H9 (cell line): Measurements from ENCODE around the gene MRTFA. TPM values are rescaled to one million over a fixed set of nuclear protein-coding genes. Genes with fewer than 3 reads are reported as not detected.

Source experiments
- DNase-seq: peaks from one replicate; pipeline ENCODE4 v3.0.0-alpha.2; 2017
- H2AFZ ChIP-seq: one replicate; pipeline ENCODE4 v1.6.1; 2013; ENCODE audit warnings: mild to moderate bottlenecking, low read length, control low read depth, moderate library complexity
- H2AK5ac ChIP-seq: 2 replicates; pipeline ENCODE4 v1.6.1; 2013; ENCODE audit warnings: low read length, control low read depth, mixed read lengths; ENCODE audit not compliant: insufficient read length
- H2BK120ac ChIP-seq: one replicate; pipeline ENCODE4 v1.6.1; 2013; ENCODE audit warnings: low read depth, mild to moderate bottlenecking, low read length, control low read depth, inconsistent platforms; ENCODE audit not compliant: poor library complexity, severe bottlenecking
- H2BK12ac ChIP-seq: 2 replicates; pipeline ENCODE4 v1.6.1; 2013; ENCODE audit warnings: low read length, control low read depth, mixed read lengths, low read depth; ENCODE audit not compliant: insufficient read length
- H2BK15ac ChIP-seq: 2 replicates; pipeline ENCODE4 v1.6.1; 2013; ENCODE audit warnings: low read depth, low read length, control low read depth
- H2BK20ac ChIP-seq: one replicate; pipeline ENCODE4 v1.6.1; 2013; ENCODE audit warnings: low read depth, mild to moderate bottlenecking, low read length, control low read depth, inconsistent platforms; ENCODE audit not compliant: poor library complexity, severe bottlenecking
- H2BK5ac ChIP-seq: 2 replicates; pipeline ENCODE4 v1.6.1; 2013; ENCODE audit warnings: low read length, control low read depth, mixed read lengths; ENCODE audit not compliant: insufficient read length
- H3K14ac ChIP-seq: 2 replicates; pipeline ENCODE4 v1.6.1; 2013; ENCODE audit warnings: low read length, control low read depth; ENCODE audit not compliant: insufficient read depth
- H3K18ac ChIP-seq: 2 replicates; pipeline ENCODE4 v1.6.1; 2013; ENCODE audit warnings: low read depth, mild to moderate bottlenecking, mixed read lengths, low read length, control low read depth; ENCODE audit not compliant: insufficient read length
- H3K23ac ChIP-seq: 2 replicates; pipeline ENCODE4 v1.6.1; 2013; ENCODE audit warnings: low read length, control low read depth, mixed read lengths, low read depth; ENCODE audit not compliant: insufficient read length
- H3K23me2 ChIP-seq: 2 replicates; pipeline ENCODE4 v1.6.1; 2013; ENCODE audit warnings: low read depth, mild to moderate bottlenecking, mixed read lengths, low read length, control low read depth; ENCODE audit not compliant: insufficient read length, poor library complexity, severe bottlenecking
- H3K27ac ChIP-seq: 2 replicates; pipeline ENCODE4 v1.5.1; 2013; ENCODE audit warnings: low read length, control low read depth, mixed read lengths, low read depth; ENCODE audit not compliant: insufficient read length
- H3K27me3 ChIP-seq: 2 replicates; pipeline ENCODE4 v1.6.1; 2013; ENCODE audit warnings: low read length, control low read depth, inconsistent platforms; ENCODE audit not compliant: insufficient read depth
- H3K4ac ChIP-seq: 2 replicates; pipeline ENCODE4 v1.6.1; 2013; ENCODE audit warnings: low read depth, mild to moderate bottlenecking, control low read depth, inconsistent platforms, low read length, moderate library complexity
- H3K4me1 ChIP-seq: 2 replicates; pipeline ENCODE4 v1.6.1; 2013; ENCODE audit warnings: low read length, control low read depth, inconsistent platforms; ENCODE audit not compliant: insufficient read depth
- H3K4me2 ChIP-seq: 2 replicates; pipeline ENCODE4 v1.6.1; 2013; ENCODE audit warnings: low read length, control low read depth, mixed read lengths; ENCODE audit not compliant: insufficient read length, insufficient read depth
- H3K56ac ChIP-seq: 2 replicates; pipeline ENCODE4 v1.6.1; 2013; ENCODE audit warnings: low read depth, mild to moderate bottlenecking, mixed read lengths, low read length, control low read depth; ENCODE audit not compliant: insufficient read length
- H3K79me1 ChIP-seq: 2 replicates; pipeline ENCODE4 v1.6.1; 2013; ENCODE audit warnings: low read depth, mild to moderate bottlenecking, moderate library complexity, low read length, control low read depth, inconsistent platforms; ENCODE audit not compliant: insufficient read depth, poor library complexity, severe bottlenecking
- H3K79me2 ChIP-seq: 2 replicates; pipeline ENCODE4 v1.6.1; 2013; ENCODE audit warnings: low read length, control low read depth, inconsistent platforms; ENCODE audit not compliant: insufficient read depth
- H3K9ac ChIP-seq: 2 replicates; pipeline ENCODE4 v1.6.1; 2013; ENCODE audit warnings: low read length, control low read depth, mixed read lengths; ENCODE audit not compliant: insufficient read length; ENCODE audit errors: extremely low read depth
- H3K9me3 ChIP-seq: one replicate; pipeline ENCODE4 v1.6.1; 2013; ENCODE audit warnings: low read depth, low read length, inconsistent platforms; ENCODE audit not compliant: control insufficient read depth
- H3T11ph ChIP-seq: one replicate; pipeline ENCODE4 v1.6.1; 2013; ENCODE audit warnings: mild to moderate bottlenecking, low read length, control low read depth, inconsistent platforms
- H4K20me1 ChIP-seq: one replicate; pipeline ENCODE4 v1.6.1; 2013; ENCODE audit not compliant: control insufficient read depth, insufficient read length, insufficient read depth
- H4K5ac ChIP-seq: 2 replicates; pipeline ENCODE4 v1.6.1; 2013; ENCODE audit warnings: low read depth, mild to moderate bottlenecking, mixed read lengths, low read length, control low read depth; ENCODE audit not compliant: insufficient read length
- H4K8ac ChIP-seq: replicated peaks from 2 replicates; pipeline ENCODE4 v1.6.1; 2013; ENCODE audit warnings: low read length, control low read depth, mixed read lengths, low read depth; ENCODE audit not compliant: insufficient read length
- H4K91ac ChIP-seq: 2 replicates; pipeline ENCODE4 v1.6.1; 2013; ENCODE audit warnings: low read depth, mild to moderate bottlenecking, moderate library complexity, mixed read lengths, low read length, control low read depth; ENCODE audit not compliant: insufficient read length
- H3K27ac Mint-ChIP-seq, 3 experiments: 2 replicates in 2 of 3; 3 replicates in 1 of 3; pipeline ENCODE4 v1.8.0; 2020 to 2021; ENCODE audit warnings: mixed read lengths in 3 of 3, mild to moderate bottlenecking in 1 of 3, moderate library complexity in 1 of 3
- H3K27me3 Mint-ChIP-seq: 2 replicates; pipeline ENCODE4 v1.8.0; 2021; ENCODE audit warnings: low read depth, mild to moderate bottlenecking, moderate library complexity, mixed read lengths
- H3K36me3 Mint-ChIP-seq, 3 experiments: 2 replicates in 2 of 3; 3 replicates in 1 of 3; pipeline ENCODE4 v1.8.0; 2020 to 2021; ENCODE audit warnings: low read depth in 3 of 3, mixed read lengths in 3 of 3; ENCODE audit not compliant: insufficient read depth in 1 of 3
- H3K4me1 Mint-ChIP-seq, 2 experiments: 2 replicates each; pipeline ENCODE4 v1.8.0; 2020; ENCODE audit warnings: mixed read lengths in 2 of 2
- H3K4me3 Mint-ChIP-seq, 2 experiments: 2 replicates in 1 of 2; 3 replicates in 1 of 2; pipeline ENCODE4 v1.8.0; 2020 to 2021; ENCODE audit warnings: mild to moderate bottlenecking in 2 of 2, mixed read lengths in 2 of 2, moderate library complexity in 1 of 2
- H3K9me3 Mint-ChIP-seq, 2 experiments: 2 replicates in 1 of 2; 3 replicates in 1 of 2; pipeline ENCODE4 v1.8.0; 2020; ENCODE audit warnings: mild to moderate bottlenecking in 2 of 2, mixed read lengths in 2 of 2, moderate library complexity in 1 of 2
- CTCF ChIP-seq: fragments of 200-600 bp; sonication (generic); conservative IDR thresholded peaks from 3 replicates; pipeline ENCODE4 v1.8.0; 2021; ENCODE audit warnings: antibody characterized with exemption, mild to moderate bottlenecking
- WGBS: extraction: QIAGEN DNeasy Blood & Tissue Kit; methylation state at CpG from one replicate; pipeline ENCODE4 v1.1.7; 2013; ENCODE audit warnings: missing lambda C conversion rate, low lambda C conversion rate, mixed read lengths; ENCODE audit not compliant: insufficient read length; ENCODE audit errors: extremely low coverage; 5-methylcytosine and 5-hydroxymethylcytosine counted together
- total RNA-seq: library from RNA; stranded (reverse); gene quantifications from 2 replicates; pipeline ENCODE4 v1.2.1, GENCODE V29; 2021

Gene MRTFA
- total RNA-seq, 1 experiment from 2014 or later = 38.1 TPM

GRCh38 chr22:40409613-40410113, 226.9 kb downstream of the MRTFA start:
- WGBS = no CpG with 5 or more reads among the region's 11 CpGs
- no peaks in the 10 kb centered on the region for H3K4me1 Mint-ChIP-seq
- no peak for TF ChIP-seq CTCF
- H3K4me2 ChIP-seq = no peak overlapping the region
- H4K5ac ChIP-seq = no peak overlapping the region
- no peak overlapping the region for H3K4me3 Mint-ChIP-seq
- no peak overlapping the region for H4K8ac ChIP-seq
- H4K91ac ChIP-seq = no peak overlapping the region
- no peaks in the 10 kb centered on the region for H3K79me2 ChIP-seq
- no peak overlapping the region for H2BK5ac ChIP-seq
- H3K27ac ChIP-seq = no peak overlapping the region
- no peaks in the 10 kb centered on the region for H3K79me1 ChIP-seq
- no peaks in the 10 kb centered on the region for H3K27me3 ChIP-seq
- no peak overlapping the region for H2BK20ac ChIP-seq
- H2BK15ac ChIP-seq = no peak overlapping the region
- H2AK5ac ChIP-seq = no peak overlapping the region
- peaks cover 11 to 62% (median 53%) of the 10 kb centered on the region in 3 experiments; a peak in 6 of 7 replicates for H3K36me3 Mint-ChIP-seq
- no peaks in the 10 kb centered on the region for H3K9me3 ChIP-seq
- H2BK120ac ChIP-seq = no peak overlapping the region
- H3T11ph ChIP-seq = no peak overlapping the region
- no peak overlapping the region; a peak in 1 of 7 replicates for H3K27ac Mint-ChIP-seq
- H2AFZ ChIP-seq = no peak overlapping the region
- H3K9ac ChIP-seq = no peak overlapping the region
- no peak overlapping the region for H3K4ac ChIP-seq
- no peak overlapping the region for H3K18ac ChIP-seq
- H3K56ac ChIP-seq = no peak overlapping the region
- H3K23ac ChIP-seq = no peak overlapping the region
- H3K9me3 Mint-ChIP-seq = no peaks in the 10 kb centered on the region
- no peak overlapping the region for H3K14ac ChIP-seq
- no peaks in the 10 kb centered on the region for H3K4me1 ChIP-seq
- H3K23me2 ChIP-seq = no peaks in the 10 kb centered on the region
- no peaks in the 10 kb centered on the region for H3K27me3 Mint-ChIP-seq
- no peak for DNase-seq
- no peaks in the 10 kb centered on the region for H4K20me1 ChIP-seq
- H2BK12ac ChIP-seq = no peak overlapping the region
